Astrocyte (in vitro differentiated cells and primary cell): ENCODE results near the gene KLHDC9. TPM values are rescaled to one million over a fixed set of nuclear protein-coding genes. Genes with fewer than 3 reads are reported as not detected.

ENCODE experiments used
- DNase-seq: peaks from one replicate; pipeline ENCODE4 v3.0.0-alpha.2; 2010; ENCODE audit warnings: low read depth
- FAIRE-seq: peaks from 2 replicates; lab custom pipeline; 2011; peaks lifted over from hg19 to GRCh38; lab: Jason Lieb, UNC
- H2AFZ ChIP-seq: 2 replicates; pipeline ENCODE4 v1.6.0; 2012; ENCODE audit warnings: low read depth, low read length, inconsistent platforms
- H3K27ac ChIP-seq: 2 replicates; pipeline ENCODE4 v1.5.1; 2011; ENCODE audit warnings: low read depth, low read length, inconsistent platforms
- H3K27me3 ChIP-seq: 2 replicates; pipeline ENCODE4 v1.6.0; 2011; ENCODE audit warnings: low read length, inconsistent platforms; ENCODE audit not compliant: insufficient read depth
- H3K36me3 ChIP-seq: 2 replicates; pipeline ENCODE4 v1.5.1; 2011; ENCODE audit warnings: low read length, inconsistent platforms; ENCODE audit not compliant: insufficient read depth
- H3K4me1 ChIP-seq: 2 replicates; pipeline ENCODE4 v1.5.1; 2011; ENCODE audit warnings: low read length, inconsistent platforms; ENCODE audit not compliant: insufficient read depth
- H3K4me2 ChIP-seq: 2 replicates; pipeline ENCODE4 v1.6.0; 2012; ENCODE audit warnings: low read length, inconsistent platforms
- H3K4me3 ChIP-seq: 2 replicates; pipeline ENCODE4 v1.5.1; 2011; ENCODE audit warnings: low read depth, mild to moderate bottlenecking, low read length, inconsistent platforms; ENCODE audit not compliant: insufficient read depth
- H3K79me2 ChIP-seq: 2 replicates; pipeline ENCODE4 v1.6.0; 2012; ENCODE audit warnings: mild to moderate bottlenecking, low read length, inconsistent platforms; ENCODE audit not compliant: insufficient read depth
- H3K9ac ChIP-seq: 2 replicates; pipeline ENCODE4 v1.6.0; 2012; ENCODE audit warnings: mild to moderate bottlenecking, low read length, inconsistent platforms
- H3K9me3 ChIP-seq: 2 replicates; pipeline ENCODE4 v1.5.1; 2012; ENCODE audit warnings: low read depth, mild to moderate bottlenecking, low read length, inconsistent platforms; ENCODE audit not compliant: insufficient read depth
- H4K20me1 ChIP-seq: 2 replicates; pipeline ENCODE4 v1.6.0; 2012; ENCODE audit warnings: low read length, inconsistent platforms; ENCODE audit not compliant: insufficient read depth
- H3K27ac Mint-ChIP-seq: one replicate; pipeline ENCODE4 v1.8.0; 2021; ENCODE audit warnings: mild to moderate bottlenecking, mixed read lengths; ENCODE audit not compliant: unreplicated experiment
- H3K27me3 Mint-ChIP-seq: one replicate; pipeline ENCODE4 v1.8.0; 2021; ENCODE audit warnings: low read depth, mixed read lengths; ENCODE audit not compliant: unreplicated experiment
- H3K36me3 Mint-ChIP-seq: one replicate; pipeline ENCODE4 v1.8.0; 2021; ENCODE audit warnings: low read depth, mixed read lengths; ENCODE audit not compliant: unreplicated experiment
- H3K4me1 Mint-ChIP-seq: one replicate; pipeline ENCODE4 v1.8.0; 2021; ENCODE audit warnings: low read depth, mixed read lengths; ENCODE audit not compliant: unreplicated experiment
- H3K4me3 Mint-ChIP-seq: one replicate; pipeline ENCODE4 v1.8.0; 2021; ENCODE audit warnings: mild to moderate bottlenecking, moderate library complexity, mixed read lengths; ENCODE audit not compliant: unreplicated experiment
- H3K9me3 Mint-ChIP-seq: one replicate; pipeline ENCODE4 v1.8.0; 2021; ENCODE audit warnings: mild to moderate bottlenecking, mixed read lengths; ENCODE audit not compliant: unreplicated experiment
- EZH2 ChIP-seq: IDR thresholded peaks from 2 replicates; pipeline ENCODE4 v1.6.1; 2012; ENCODE audit warnings: mild to moderate bottlenecking, low read length, inconsistent platforms; ENCODE audit not compliant: insufficient read depth
- total RNA-seq: library from RNA; stranded (reverse); gene quantifications from 2 replicates; pipeline ENCODE4 v1.2.1, GENCODE V29; 2021
- TF ChIP-seq, protein P1 (sequence below): IDR thresholded peaks from 2 replicates; pipeline ENCODE4 v1.5.1; 2011; ENCODE audit warnings: low read depth, mild to moderate bottlenecking, inconsistent platforms, low read length, moderate library complexity; ENCODE audit not compliant: insufficient read depth

The KLHDC9 gene
- total RNA-seq, 1 donor from 2014 or later, result 1.5 TPM

DNA sequence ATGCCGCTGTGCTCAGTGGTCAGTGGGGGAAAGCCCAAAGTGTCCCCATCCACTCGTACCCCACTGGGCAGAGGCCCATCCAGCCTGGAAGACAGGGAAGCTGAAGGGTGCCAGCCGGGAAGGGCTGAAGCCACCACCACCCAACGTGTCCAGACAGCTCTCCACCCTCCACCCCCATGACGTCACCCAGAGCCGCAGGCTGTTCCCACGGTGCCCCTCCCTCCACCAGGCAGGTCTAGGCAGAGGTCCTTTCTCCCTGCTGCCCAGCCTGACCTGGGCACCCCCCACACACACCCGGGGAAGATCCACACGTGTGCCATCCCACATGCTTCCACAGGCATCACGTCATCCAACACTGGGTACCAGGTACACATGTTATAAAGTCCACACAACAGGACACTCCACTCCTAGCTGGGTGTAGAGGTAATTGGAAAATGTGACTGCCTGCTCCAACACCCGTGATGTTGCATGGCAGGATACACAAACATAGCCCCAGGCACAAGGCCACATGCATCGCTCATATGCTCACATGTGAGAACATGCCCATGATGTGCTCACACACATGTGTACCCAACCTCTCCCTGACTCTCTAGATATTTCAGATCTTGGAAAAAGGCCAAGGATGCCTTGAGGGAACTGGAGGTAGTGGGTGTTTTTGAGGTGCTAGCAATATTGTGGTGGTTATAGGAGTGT, 23.3 kb upstream of the KLHDC9 start:
- H3K36me3 Mint-ChIP-seq, result peaks cover 7% of the 10 kb centered on the region
- Histone ChIP-seq H2AFZ (no peak overlapping the region), H4K20me1 (no peaks in the 10 kb centered on the region), H3K9ac (no peak overlapping the region), H3K4me2 (no peak overlapping the region), H3K79me2 (no peaks in the 10 kb centered on the region), H3K27ac (no peak overlapping the region), H3K4me1 (no peaks in the 10 kb centered on the region), H3K4me3 (no peak overlapping the region), H3K9me3 (no peaks in the 10 kb centered on the region), H3K36me3 (no peaks in the 10 kb centered on the region), H3K27me3 (no peaks in the 10 kb centered on the region)
- TF ChIP-seq, protein P1, sequence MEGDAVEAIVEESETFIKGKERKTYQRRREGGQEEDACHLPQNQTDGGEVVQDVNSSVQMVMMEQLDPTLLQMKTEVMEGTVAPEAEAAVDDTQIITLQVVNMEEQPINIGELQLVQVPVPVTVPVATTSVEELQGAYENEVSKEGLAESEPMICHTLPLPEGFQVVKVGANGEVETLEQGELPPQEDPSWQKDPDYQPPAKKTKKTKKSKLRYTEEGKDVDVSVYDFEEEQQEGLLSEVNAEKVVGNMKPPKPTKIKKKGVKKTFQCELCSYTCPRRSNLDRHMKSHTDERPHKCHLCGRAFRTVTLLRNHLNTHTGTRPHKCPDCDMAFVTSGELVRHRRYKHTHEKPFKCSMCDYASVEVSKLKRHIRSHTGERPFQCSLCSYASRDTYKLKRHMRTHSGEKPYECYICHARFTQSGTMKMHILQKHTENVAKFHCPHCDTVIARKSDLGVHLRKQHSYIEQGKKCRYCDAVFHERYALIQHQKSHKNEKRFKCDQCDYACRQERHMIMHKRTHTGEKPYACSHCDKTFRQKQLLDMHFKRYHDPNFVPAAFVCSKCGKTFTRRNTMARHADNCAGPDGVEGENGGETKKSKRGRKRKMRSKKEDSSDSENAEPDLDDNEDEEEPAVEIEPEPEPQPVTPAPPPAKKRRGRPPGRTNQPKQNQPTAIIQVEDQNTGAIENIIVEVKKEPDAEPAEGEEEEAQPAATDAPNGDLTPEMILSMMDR, result no peak
- TF ChIP-seq EZH2, result no peak
- H3K27me3 Mint-ChIP-seq, result no peaks in the 10 kb centered on the region
- peaks cover 4% of the 10 kb centered on the region for H3K9me3 Mint-ChIP-seq
- DNase-seq (no peak), FAIRE-seq (no peak)
- H3K4me1 Mint-ChIP-seq, result peaks cover 20% of the 10 kb centered on the region
- H3K4me3 Mint-ChIP-seq, result peak overlapping the region; percentile 54
- peak overlapping the region; percentile 19 for H3K27ac Mint-ChIP-seq

DNA sequence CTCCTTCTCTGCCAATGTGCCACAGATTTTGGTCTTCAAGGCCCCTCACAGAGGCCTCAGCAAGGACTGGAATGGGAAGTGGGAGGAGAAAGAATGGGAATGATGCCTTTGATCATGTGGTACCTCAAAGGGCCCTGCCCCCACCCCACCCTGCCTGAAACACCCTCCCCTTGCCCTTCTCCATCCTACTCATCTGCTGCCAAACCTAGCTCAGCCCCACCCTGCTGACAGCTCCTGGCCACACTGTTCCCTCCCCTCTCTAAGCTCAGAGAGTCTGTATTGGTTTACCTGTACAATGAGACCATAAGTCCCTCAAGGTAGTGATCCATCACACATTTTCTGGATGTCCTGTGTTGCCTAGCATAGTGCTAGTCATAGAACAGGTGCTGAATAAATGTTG, 21.8 kb upstream of the KLHDC9 start:
- Histone ChIP-seq H3K4me2 (no peak overlapping the region), H3K4me1 (peaks cover 6% of the 10 kb centered on the region), H2AFZ (no peak overlapping the region), H3K27me3 (no peaks in the 10 kb centered on the region), H3K36me3 (no peaks in the 10 kb centered on the region), H4K20me1 (no peaks in the 10 kb centered on the region), H3K4me3 (no peak overlapping the region), H3K9ac (no peak overlapping the region), H3K9me3 (no peaks in the 10 kb centered on the region), H3K27ac (no peak overlapping the region), H3K79me2 (no peaks in the 10 kb centered on the region)
- peaks cover 7% of the 10 kb centered on the region for H3K36me3 Mint-ChIP-seq
- DNase-seq (no peak), FAIRE-seq (no peak)
- peaks cover 4% of the 10 kb centered on the region for H3K9me3 Mint-ChIP-seq
- H3K4me1 Mint-ChIP-seq, result peaks cover 31% of the 10 kb centered on the region
- H3K27ac Mint-ChIP-seq, result no peak overlapping the region
- TF ChIP-seq, protein P1, result no peak
- no peak for TF ChIP-seq EZH2
- no peak overlapping the region for H3K4me3 Mint-ChIP-seq
- no peaks in the 10 kb centered on the region for H3K27me3 Mint-ChIP-seq

DNA sequence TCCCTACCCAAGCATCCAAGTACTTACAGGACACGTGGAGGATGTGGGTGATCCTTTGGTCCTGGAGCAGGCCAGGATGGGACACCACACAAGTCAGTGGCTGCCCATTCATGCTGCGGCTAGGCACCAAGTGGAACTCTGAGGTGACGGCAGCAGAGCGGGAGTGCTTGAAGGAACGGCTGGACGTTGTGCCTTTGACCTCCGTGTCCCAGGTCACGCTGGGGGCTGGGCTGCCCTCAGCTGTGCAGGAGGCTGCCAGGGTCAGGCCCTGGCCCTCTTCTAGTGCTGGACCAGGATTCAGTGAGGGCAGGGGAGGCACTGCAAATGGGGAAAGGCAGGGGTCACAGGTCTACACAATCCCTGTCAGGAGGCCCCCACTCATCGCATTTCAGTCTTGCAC, 20.7 kb upstream of the KLHDC9 start:
- Mint-ChIP-seq H3K4me3 (no peak overlapping the region), H3K27ac (no peak overlapping the region), H3K27me3 (no peaks in the 10 kb centered on the region), H3K36me3 (peaks cover 7% of the 10 kb centered on the region), H3K4me1 (peaks cover 30% of the 10 kb centered on the region), H3K9me3 (peaks cover 4% of the 10 kb centered on the region)
- FAIRE-seq, result no peak
- Histone ChIP-seq H3K36me3 (no peaks in the 10 kb centered on the region), H3K9me3 (no peaks in the 10 kb centered on the region), H3K4me2 (no peak overlapping the region), H3K79me2 (no peaks in the 10 kb centered on the region), H3K27me3 (no peaks in the 10 kb centered on the region), H4K20me1 (no peaks in the 10 kb centered on the region), H3K27ac (no peak overlapping the region), H2AFZ (peak overlapping the region; percentile 34), H3K4me3 (no peak overlapping the region), H3K9ac (no peak overlapping the region), H3K4me1 (peaks cover 6% of the 10 kb centered on the region)
- TF ChIP-seq, protein P1, result no peak
- TF ChIP-seq EZH2, result no peak
- DNase-seq, result no peak
